HepG2 (cell line): ENCODE data around the gene STS. TPM values are rescaled to one million over a fixed set of nuclear protein-coding genes. Genes with fewer than 3 reads are reported as not detected.

Experiments used
- ARID5B ChIP-seq: IDR thresholded peaks from 2 replicates; pipeline ENCODE4 v1.4.0; 2020; ENCODE audit warnings: mild to moderate bottlenecking, missing genetic modification reagents
- CEBPB ChIP-seq: IDR thresholded peaks from 2 replicates; pipeline ENCODE4 v1.6.1; 2011; ENCODE audit warnings: low read depth, low read length, improper control_type of control experiment, borderline replicate concordance
- ELF4 ChIP-seq: sonication (generic); formaldehyde crosslinking; IDR thresholded peaks from 2 replicates; pipeline ENCODE4 v1.5.0; 2020; ENCODE audit warnings: missing genetic modification reagents, mild to moderate bottlenecking, moderate library complexity, borderline replicate concordance
- EZH2 ChIP-seq: conservative IDR thresholded peaks from 2 replicates; pipeline ENCODE4 v1.6.1; 2012; ENCODE audit warnings: mild to moderate bottlenecking, low read depth, low read length, moderate library complexity
- FOXA1 ChIP-seq, 2 experiments: fragments of 450-650 bp in 1 of 2; sonication (generic) in 1 of 2; formaldehyde crosslinking in 1 of 2; IDR thresholded peaks; 2 replicates each; pipeline versions ENCODE4 v1.4.0 to v1.6.1; 2016 to 2020; ENCODE audit warnings: missing genetic modification reagents in 1 of 2
- FOXP1 ChIP-seq, 2 experiments: fragments of 450-650 bp in 1 of 2; IDR thresholded peaks; 2 replicates each; pipeline ENCODE4 v1.6.1; 2017 to 2018; ENCODE audit warnings: antibody characterized with exemption in 1 of 2
- GATAD2A ChIP-seq: IDR thresholded peaks from 2 replicates; pipeline ENCODE4 v1.6.1; 2016
- HDAC2 ChIP-seq: sonication (generic); formaldehyde crosslinking; IDR thresholded peaks from 2 replicates; pipeline ENCODE4 v1.4.0; 2020; ENCODE audit warnings: missing genetic modification reagents
- HMG20A ChIP-seq: IDR thresholded peaks from 2 replicates; pipeline ENCODE4 v1.6.1; 2016; ENCODE audit warnings: borderline replicate concordance
- HNF4A ChIP-seq: sonication (generic); formaldehyde crosslinking; IDR thresholded peaks from 2 replicates; pipeline ENCODE4 v1.4.0; 2020; ENCODE audit warnings: missing genetic modification reagents
- MATR3 ChIP-seq: sonication (generic); formaldehyde crosslinking; IDR thresholded peaks from 2 replicates; pipeline ENCODE4 v1.4.0; 2020; ENCODE audit warnings: missing genetic modification reagents
- PAX8 ChIP-seq: sonication (generic); formaldehyde crosslinking; IDR thresholded peaks from 2 replicates; pipeline ENCODE4 v1.8.0; 2022; ENCODE audit warnings: mild to moderate bottlenecking, missing genetic modification reagents, borderline replicate concordance
- POLR2G ChIP-seq: fragments of 200-400 bp; formaldehyde crosslinking; IDR thresholded peaks from 2 replicates; pipeline ENCODE4 v1.6.1; 2018; ENCODE audit warnings: mild to moderate bottlenecking, low read depth, low read length, moderate library complexity
- SOX13 ChIP-seq, 3 experiments: fragments of 450-650 bp in 1 of 3; sonication (generic) in 1 of 3; formaldehyde crosslinking in 1 of 3; IDR thresholded peaks in 2 of 3; conservative IDR thresholded peaks in 1 of 3; 2 replicates each; pipeline versions ENCODE4 v1.5.0 to v1.6.1; 2016 to 2020; ENCODE audit warnings: antibody characterized with exemption in 1 of 3, mild to moderate bottlenecking in 1 of 3, missing compliant biosample characterization in 1 of 3, missing genetic modification reagents in 1 of 3, moderate library complexity in 1 of 3
- SP4 ChIP-seq: sonication (generic); formaldehyde crosslinking; IDR thresholded peaks from 2 replicates; pipeline ENCODE4 v1.8.1; 2023; ENCODE audit warnings: mild to moderate bottlenecking, missing genetic modification reagents
- SRSF1 ChIP-seq: fragments of 200-400 bp; formaldehyde crosslinking; optimal IDR thresholded peaks from 2 replicates; pipeline ENCODE3; 2017; ENCODE audit warnings: mild to moderate bottlenecking, low read depth, low read length, moderate library complexity
- STAT6 ChIP-seq: sonication (generic); formaldehyde crosslinking; IDR thresholded peaks from 2 replicates; pipeline ENCODE4 v1.4.0; 2020; ENCODE audit warnings: missing genetic modification reagents, mild to moderate bottlenecking, borderline replicate concordance
- ZKSCAN8 ChIP-seq: IDR thresholded peaks from 2 replicates; pipeline ENCODE4 v1.6.1; 2016; ENCODE audit warnings: borderline replicate concordance, missing genetic modification reagents, missing compliant biosample characterization
- ZNF530 ChIP-seq: sonication (generic); formaldehyde crosslinking; IDR thresholded peaks from 2 replicates; pipeline ENCODE4 v1.5.0; 2020; ENCODE audit warnings: low read depth, mild to moderate bottlenecking, missing genetic modification reagents
- ZNF556 ChIP-seq: sonication (generic); formaldehyde crosslinking; IDR thresholded peaks from 2 replicates; pipeline ENCODE4 v1.4.0; 2020; ENCODE audit warnings: mild to moderate bottlenecking, missing genetic modification reagents, borderline replicate concordance
- ZNF572 ChIP-seq: sonication (generic); formaldehyde crosslinking; IDR thresholded peaks from 2 replicates; pipeline ENCODE4 v1.5.1; 2020; ENCODE audit warnings: mild to moderate bottlenecking, missing genetic modification reagents
- ZNF660 ChIP-seq: sonication (generic); formaldehyde crosslinking; IDR thresholded peaks from 2 replicates; pipeline ENCODE4 v1.5.1; 2020; ENCODE audit warnings: mild to moderate bottlenecking, low read depth, missing genetic modification reagents, borderline replicate concordance
- polyA plus RNA-seq, 8 experiments: library from polyadenylated mRNA; depleted of rRNA in 3 of 8; stranded (reverse) in 7 of 8; unstranded in 1 of 8; fragments of >200 nt; fragmentation: Illumina TruSeq in 4 of 8; extraction: Trizol in 4 of 8; gene quantifications; 2 replicates each; pipeline versions ENCODE4 v1.2.1 to v1.2.3, GENCODE V29; 2011 to 2016; ENCODE audit warnings: low read depth in 4 of 8, missing spikeins in 1 of 8, mixed read lengths in 1 of 8; ENCODE audit not compliant: insufficient read depth in 1 of 8
- total RNA-seq, 5 experiments: library from RNA; depleted of rRNA; stranded (reverse); fragments of >200 nt; fragmentation: Illumina TruSeq; extraction: Trizol; gene quantifications; 2 replicates each; pipeline ENCODE4 v1.2.3, GENCODE V29; 2016; ENCODE audit warnings: low read depth in 1 of 5

Gene STS
- total and polyA plus RNA-seq, 2 of the 13 experiments (the other 11 are each of a cell fraction or from before 2014, with no cell fraction given): 0.87 to 1.5 TPM

- TF ChIP-seq ZNF556 (CRISPR knock-in tag) (no peak), HMG20A (CRISPR knock-in tag) (peak; percentile 59; the same call in 1 of the 2 replicates), PAX8 (CRISPR knock-in tag) (no peak), HDAC2 (CRISPR knock-in tag) (no peak), HNF4A (CRISPR knock-in tag) (peak; percentile 30), FOXA1 (IDR thresholded peaks at IDR 0.05) (peak; percentile 83), FOXA1 (CRISPR knock-in tag; IDR thresholded peaks at IDR 0.05) (peak; percentile 80), ZKSCAN8 (no peak), POLR2G (no peak), ZNF530 (no peak), ZNF572 (no peak), ELF4 (CRISPR knock-in tag) (no peak), STAT6 (CRISPR knock-in tag) (no peak), MATR3 (CRISPR knock-in tag) (no peak), CEBPB (peak; percentile 86), ARID5B (CRISPR knock-in tag) (0 out of 2 replicates have a peak, but pooled peaks have one; percentile 34), SOX13 (IDR thresholded peaks at IDR 0.05) (no peak), SOX13 (CRISPR knock-in tag; conservative IDR thresholded peaks at IDR 0.05 in 1 of 2, IDR thresholded peaks at IDR 0.05 in 1 of 2) (peak in 1 of 2 experiments; percentile 63; a peak in 2 of 4 replicates), EZH2 (no peak), ZNF660 (CRISPR knock-in tag) (no peak), GATAD2A (peak; percentile 57), SP4 (no peak), SRSF1 (no peak), FOXP1 (IDR thresholded peaks at IDR 0.05) (no peak), FOXP1 (CRISPR knock-in tag; IDR thresholded peaks at IDR 0.05) (peak; percentile 42; the same call in 1 of the 2 replicates)
These were observed 27.3 kb upstream of the STS start (continued) for GRCh38 chrX:7119950-7120877.
